HFFc6 (cell line): Measurements from ENCODE around the gene MCOLN2. TPM values are rescaled to one million over a fixed set of nuclear protein-coding genes. Genes with fewer than 3 reads are reported as not detected.

Source experiments
- DNase-seq: peaks from one replicate; pipeline ENCODE4 v3.0.0-alpha.2; 2018
- H3K27ac Mint-ChIP-seq: 2 replicates; pipeline ENCODE4 v1.8.0; 2020; ENCODE audit warnings: mild to moderate bottlenecking, mixed read lengths
- H3K27me3 Mint-ChIP-seq: 2 replicates; pipeline ENCODE4 v1.8.0; 2021; ENCODE audit warnings: mild to moderate bottlenecking, moderate library complexity, mixed read lengths; ENCODE audit not compliant: insufficient read depth
- H3K36me3 Mint-ChIP-seq: 2 replicates; pipeline ENCODE4 v1.8.0; 2021; ENCODE audit warnings: low read depth, mixed read lengths
- H3K4me1 Mint-ChIP-seq: 2 replicates; pipeline ENCODE4 v1.8.0; 2020; ENCODE audit warnings: low read depth, mixed read lengths
- H3K4me3 Mint-ChIP-seq: 2 replicates; pipeline ENCODE4 v1.8.0; 2020; ENCODE audit warnings: mild to moderate bottlenecking, moderate library complexity, mixed read lengths
- H3K9me3 Mint-ChIP-seq: 2 replicates; pipeline ENCODE4 v1.8.0; 2020; ENCODE audit warnings: mild to moderate bottlenecking, mixed read lengths
- CTCF ChIP-seq: fragments of 200-600 bp; sonication (generic); IDR thresholded peaks from 2 replicates; pipeline ENCODE4 v1.5.0; 2021; ENCODE audit warnings: antibody characterized with exemption, mild to moderate bottlenecking
- total RNA-seq, 6 experiments: library from RNA; stranded (reverse); fragmentation: NEBNext Ultra II Directional; extraction: Animal tissue kit (Norgen Biotek cat#: 25700); gene quantifications; 2 replicates in 1 of 6; 3 replicates in 5 of 6; pipeline ENCODE4 v1.2.3, GENCODE V29; 2021

MCOLN2 gene
- total RNA-seq, 6 experiments from 2014 or later: 1.3 to 4.1 (median 2.5) TPM

- no peak overlapping the region for H3K4me3 Mint-ChIP-seq
- peaks cover 33% of the 10 kb centered on the region for H3K4me1 Mint-ChIP-seq
- no peak for TF ChIP-seq CTCF
- no peaks in the 10 kb centered on the region for H3K36me3 Mint-ChIP-seq
- no peak overlapping the region for H3K27ac Mint-ChIP-seq
- DNase-seq: no peak
- H3K27me3 Mint-ChIP-seq: 0 out of 2 replicates have a peak, but pooled peaks cover 2% of the 10 kb centered on the region
- H3K9me3 Mint-ChIP-seq: no peaks in the 10 kb centered on the region
These were observed 35.6 kb downstream of the MCOLN2 start for GRCh38 chr1:84961316-84961715.

- peak overlapping the region; percentile 42 for H3K27ac Mint-ChIP-seq
- H3K27me3 Mint-ChIP-seq: 0 out of 2 replicates have a peak, but pooled peaks cover 2% of the 10 kb centered on the region
- H3K4me3 Mint-ChIP-seq: 0 out of 2 replicates have a peak overlapping the region, but pooled peaks have one; percentile 18
- H3K9me3 Mint-ChIP-seq: no peaks in the 10 kb centered on the region
- DNase-seq: peak; percentile 52
- no peak for TF ChIP-seq CTCF
- H3K36me3 Mint-ChIP-seq: no peaks in the 10 kb centered on the region
- H3K4me1 Mint-ChIP-seq: peaks cover 33% of the 10 kb centered on the region
These were observed 36.5 kb downstream of the MCOLN2 start for GRCh38 chr1:84960371-84960770.

DNA sequence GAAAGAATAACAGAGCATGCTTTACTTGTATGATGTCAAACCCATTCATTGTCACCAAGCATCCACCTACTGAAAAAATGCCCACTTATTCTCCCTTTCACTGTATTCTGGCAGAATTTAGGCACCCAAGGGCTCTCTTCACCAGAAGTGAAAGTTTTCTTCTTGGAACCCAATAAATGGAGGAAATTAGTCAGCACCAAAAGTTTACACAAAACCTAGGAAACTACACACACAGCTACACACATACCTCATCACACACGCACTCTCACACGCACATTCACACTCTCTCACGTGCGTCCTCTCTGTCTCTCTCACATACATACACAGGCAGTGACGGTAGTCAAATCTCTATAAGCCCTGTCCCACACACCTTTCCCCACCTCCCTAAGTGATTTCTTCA is 37.6 kb downstream of the MCOLN2 start:
- DNase-seq: no peak
- Mint-ChIP-seq H3K27me3 (0 out of 2 replicates have a peak, but pooled peaks cover 2% of the 10 kb centered on the region), H3K4me1 (peaks cover 33% of the 10 kb centered on the region), H3K36me3 (no peaks in the 10 kb centered on the region), H3K9me3 (no peaks in the 10 kb centered on the region), H3K4me3 (no peak overlapping the region), H3K27ac (no peak overlapping the region)
- TF ChIP-seq CTCF: no peak

DNA sequence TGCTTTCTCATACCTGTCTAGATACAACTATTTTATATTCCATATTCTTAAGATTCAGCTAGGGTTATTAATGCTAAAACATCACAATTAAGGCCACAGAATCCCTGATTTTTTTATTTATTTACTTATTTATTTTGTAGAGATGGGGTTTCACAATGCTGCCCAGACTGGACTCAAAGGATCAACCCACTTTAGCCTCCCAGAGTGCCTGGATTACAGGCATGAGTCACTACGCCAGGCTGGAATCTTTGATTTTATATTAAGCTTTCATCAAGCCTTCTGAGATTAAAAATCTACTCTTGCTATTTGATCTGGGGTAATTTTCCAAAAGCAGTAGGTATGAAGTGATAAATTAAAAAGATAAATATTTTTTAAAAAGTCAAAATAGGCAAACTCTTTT is 38.9 kb downstream of the MCOLN2 start:
- peaks cover 33% of the 10 kb centered on the region for H3K4me1 Mint-ChIP-seq
- no peak for DNase-seq
- H3K9me3 Mint-ChIP-seq: no peaks in the 10 kb centered on the region
- H3K4me3 Mint-ChIP-seq: no peak overlapping the region
- H3K36me3 Mint-ChIP-seq: no peaks in the 10 kb centered on the region
- 0 out of 2 replicates have a peak, but pooled peaks cover 2% of the 10 kb centered on the region for H3K27me3 Mint-ChIP-seq
- no peak overlapping the region for H3K27ac Mint-ChIP-seq
- no peak for TF ChIP-seq CTCF

DNA sequence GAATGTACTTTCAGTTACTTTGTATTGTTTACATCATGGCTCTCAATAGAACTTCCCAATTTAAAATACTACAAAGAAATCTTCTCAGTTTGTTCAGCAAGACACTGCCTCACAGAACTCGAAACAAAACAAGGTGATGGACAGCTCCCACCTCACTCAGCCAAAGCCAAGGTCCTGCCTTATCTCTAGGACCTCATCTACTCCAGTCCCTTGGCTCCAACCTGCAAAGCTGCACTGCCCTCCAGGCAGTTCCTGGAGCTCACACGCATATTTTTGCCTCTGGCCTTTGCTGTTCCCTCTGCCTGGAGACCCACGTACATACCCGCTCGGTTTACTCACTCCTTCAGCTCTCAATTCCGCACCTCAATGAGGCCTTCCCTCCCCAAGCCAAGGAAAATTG is 40.3 kb downstream of the MCOLN2 start:
- peaks cover 26% of the 10 kb centered on the region for H3K4me1 Mint-ChIP-seq
- no peak for DNase-seq
- no peaks in the 10 kb centered on the region for H3K27me3 Mint-ChIP-seq
- no peak for TF ChIP-seq CTCF
- H3K27ac Mint-ChIP-seq: no peak overlapping the region
- no peaks in the 10 kb centered on the region for H3K36me3 Mint-ChIP-seq
- H3K4me3 Mint-ChIP-seq: no peak overlapping the region
- no peaks in the 10 kb centered on the region for H3K9me3 Mint-ChIP-seq

DNA sequence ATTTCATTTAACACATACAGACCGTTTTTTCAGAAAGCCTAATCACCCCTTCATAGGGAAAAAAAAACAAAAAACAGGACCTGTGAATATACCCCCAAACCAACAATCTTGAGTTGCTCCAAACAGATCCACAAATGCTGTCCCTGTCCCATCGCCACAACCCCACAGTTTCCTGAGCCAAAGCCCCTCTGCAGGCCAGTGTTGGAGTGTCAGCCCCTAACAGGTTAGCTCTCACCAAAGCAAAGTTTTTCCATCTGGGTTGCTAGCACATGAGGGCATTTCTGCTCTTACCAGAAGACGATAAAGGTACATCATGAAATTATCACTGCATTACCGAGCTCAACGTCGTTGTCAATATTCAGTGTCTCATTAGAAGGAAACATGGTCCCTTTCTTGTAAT is 40.8 kb downstream of the MCOLN2 start:
- no peaks in the 10 kb centered on the region for H3K27me3 Mint-ChIP-seq
- TF ChIP-seq CTCF: no peak

More for the DNA sequence above, 40.8 kb downstream of the MCOLN2 start:
- Mint-ChIP-seq H3K36me3 (no peaks in the 10 kb centered on the region), H3K9me3 (no peaks in the 10 kb centered on the region), H3K4me1 (peaks cover 20% of the 10 kb centered on the region), H3K27ac (no peak overlapping the region), H3K4me3 (no peak overlapping the region)
- no peak for DNase-seq
